Measurements from ENCODE around the gene C11orf58. TPM values are rescaled to one million over a fixed set of nuclear protein-coding genes. Genes with fewer than 3 reads are reported as not detected.

C11orf58 gene
- polyA plus RNA-seq (ENCODE audit: insufficient read length in 4 of 4), result 100 to 1,000 TPM; 349 to 427 (median 387) TPM

DNA sequence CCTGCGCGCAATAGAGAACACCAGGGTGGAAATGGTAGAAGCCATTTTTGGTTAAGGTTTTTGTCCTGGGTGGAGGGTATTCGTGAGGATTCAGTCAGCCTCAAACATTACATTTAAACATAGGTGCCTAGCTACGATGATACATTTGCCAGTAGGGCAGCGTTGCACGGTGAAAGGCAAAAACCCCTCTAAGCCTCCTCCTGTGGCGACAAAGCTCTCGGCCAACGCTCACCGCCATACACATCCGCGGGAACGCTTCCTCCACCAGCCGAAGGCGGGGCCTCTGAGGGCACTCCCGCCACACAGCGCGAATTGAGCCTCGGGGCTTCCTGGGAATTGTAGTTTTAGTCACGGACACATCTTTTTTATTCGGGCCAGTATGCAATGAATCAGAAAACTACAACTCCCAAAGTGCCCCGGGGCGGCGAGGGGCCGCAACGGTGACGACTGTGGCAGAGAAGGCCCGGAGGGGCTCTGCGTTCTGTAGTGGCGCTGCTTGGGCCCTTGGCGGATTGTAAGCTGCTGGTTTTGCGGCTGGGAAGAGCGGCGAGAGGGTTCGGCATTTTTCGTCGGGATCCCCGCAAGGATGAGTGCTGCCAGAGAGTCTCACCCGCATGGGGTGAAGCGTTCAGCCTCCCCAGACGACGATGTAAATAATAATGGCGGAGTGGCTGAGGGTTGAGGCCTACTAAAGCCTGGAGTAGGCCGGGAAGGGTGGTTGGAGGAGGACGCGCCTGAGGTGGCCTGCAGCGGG is at the start of gene C11orf58:
TSS of gene C11orf58 (plus strand) at position 455 of the 754 bp plus-strand sequence. CDS start at position 587, 132 bp downstream.
- peak; percentile 97 to 98 (median 98) for DNase-seq (ENCODE audit: low read depth in 4 of 4, low spot score in 2 of 4)

GRCh38 chr11:16690086-16690485 is 48.4 kb upstream of the C11orf58 start:
- no peak for DNase-seq (ENCODE audit: low read depth in 4 of 4, low spot score in 2 of 4)

DNA sequence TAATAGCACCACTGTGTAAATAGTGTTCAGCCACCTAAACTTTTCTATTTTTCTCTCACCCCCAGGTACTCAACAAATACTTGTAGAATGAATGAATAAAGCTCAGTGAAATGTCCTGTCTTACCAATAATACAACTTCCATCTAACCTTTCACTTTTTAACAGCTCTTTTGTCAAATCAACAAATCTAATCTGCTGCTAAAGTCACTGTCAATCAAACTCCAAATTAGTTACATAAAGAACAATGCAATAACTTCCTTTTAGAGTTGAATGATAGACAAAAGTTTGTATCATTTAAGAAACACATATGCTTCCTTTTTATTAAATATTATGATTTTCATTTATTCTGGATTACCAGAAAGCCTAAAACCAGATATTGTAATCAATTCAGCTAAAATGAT is 34.7 kb upstream of the C11orf58 start:
- no peak for DNase-seq (ENCODE audit: low read depth in 4 of 4, low spot score in 2 of 4)

DNA sequence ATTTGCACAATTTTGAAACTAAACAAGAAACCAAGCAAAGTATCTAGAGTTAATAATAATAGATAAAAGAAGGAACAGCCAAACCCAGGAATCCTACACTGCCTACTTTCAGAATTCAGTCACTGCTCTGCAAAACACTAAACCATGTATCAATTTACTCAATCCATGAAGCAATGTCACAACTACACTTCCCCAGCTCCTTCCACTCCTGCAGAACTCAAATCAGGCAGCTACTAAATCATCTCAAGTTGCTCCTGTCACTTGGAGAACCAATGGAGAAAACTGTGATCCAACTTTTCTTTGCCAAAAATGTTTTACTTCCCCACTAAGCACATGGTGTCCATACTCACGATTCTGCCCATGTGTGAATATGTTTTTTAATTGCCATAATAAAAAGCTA is 24.9 kb upstream of the C11orf58 start:
- no peak for DNase-seq (ENCODE audit: low read depth in 4 of 4, low spot score in 2 of 4)

- no peak for DNase-seq (ENCODE audit: low read depth in 4 of 4, low spot score in 2 of 4)
Observed at GRCh38 chr11:16722581-16723344, 15.7 kb upstream of the C11orf58 start.

- no peak for DNase-seq (ENCODE audit: low read depth in 4 of 4, low spot score in 2 of 4)
Observed at GRCh38 chr11:16727806-16728205, 10.6 kb upstream of the C11orf58 start.

- peak in 1 of 4 donors; percentile 63 for DNase-seq (ENCODE audit: low read depth in 4 of 4, low spot score in 2 of 4)
Observed at GRCh38 chr11:16737818-16738192, 642 bp upstream of the C11orf58 start.

- DNase-seq (ENCODE audit: low read depth in 4 of 4, low spot score in 2 of 4), result peak; percentile 21 to 56 (median 22)
Observed at GRCh38 chr11:16738947-16739815, 734 bp downstream of the C11orf58 start.

- no peak for DNase-seq (ENCODE audit: low read depth in 4 of 4, low spot score in 2 of 4)
Observed at GRCh38 chr11:16741473-16741872, 3.0 kb downstream of the C11orf58 start.

DNA sequence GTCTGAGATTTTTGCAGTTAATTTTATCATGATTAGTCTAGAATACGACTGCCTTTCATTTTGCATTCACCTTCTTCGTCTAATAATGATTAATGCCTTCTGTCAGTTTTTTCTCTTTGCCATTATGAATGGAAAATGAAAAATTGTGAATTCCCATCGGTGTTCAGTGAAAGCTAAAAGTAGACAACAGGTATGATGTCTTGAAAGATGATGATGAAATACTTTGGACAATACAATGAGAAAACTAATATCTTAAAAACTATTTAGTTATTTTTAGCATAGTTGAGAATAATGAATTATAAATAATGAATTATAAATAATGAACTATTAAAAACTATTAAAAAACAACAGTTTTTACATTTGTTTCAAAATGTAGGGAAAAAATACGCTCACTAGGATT is 5.0 kb downstream of the C11orf58 start:
- DNase-seq (ENCODE audit: low read depth in 4 of 4, low spot score in 2 of 4), result no peak

- no peak for DNase-seq (ENCODE audit: low read depth in 4 of 4, low spot score in 2 of 4)
Observed at GRCh38 chr11:16744128-16744725, 5.8 kb downstream of the C11orf58 start.

DNA sequence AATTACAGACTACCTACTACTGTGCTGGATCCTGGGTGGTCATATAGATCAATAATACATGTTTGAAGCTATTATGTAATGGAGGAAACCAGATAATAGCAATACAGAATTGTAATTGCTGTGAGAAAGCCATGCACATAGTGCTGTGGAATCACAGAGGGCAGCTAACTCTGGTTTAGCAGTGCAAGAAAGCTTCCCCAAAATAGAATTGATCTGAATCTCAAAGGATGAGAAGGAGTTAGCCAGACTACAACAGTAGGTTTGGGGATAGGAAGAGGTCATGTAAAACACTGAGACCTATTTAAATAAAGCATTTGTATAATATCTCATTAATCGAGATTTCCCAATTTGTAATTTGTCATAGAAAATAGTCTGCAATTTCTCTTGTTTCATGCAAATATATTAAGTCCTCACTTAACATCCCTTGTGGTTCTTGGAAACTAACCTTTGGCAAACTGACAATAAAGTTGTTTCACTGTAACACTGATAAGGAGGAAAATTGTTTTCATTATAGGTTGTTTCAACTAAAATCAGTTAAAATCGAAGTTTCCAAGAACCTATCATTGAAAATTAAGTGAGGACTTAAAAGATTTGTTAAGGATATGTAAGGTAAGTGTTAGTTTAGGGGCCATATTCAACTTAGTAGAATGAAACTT is 7.6 kb downstream of the C11orf58 start:
- DNase-seq (ENCODE audit: low read depth in 4 of 4, low spot score in 2 of 4), result no peak

DNA sequence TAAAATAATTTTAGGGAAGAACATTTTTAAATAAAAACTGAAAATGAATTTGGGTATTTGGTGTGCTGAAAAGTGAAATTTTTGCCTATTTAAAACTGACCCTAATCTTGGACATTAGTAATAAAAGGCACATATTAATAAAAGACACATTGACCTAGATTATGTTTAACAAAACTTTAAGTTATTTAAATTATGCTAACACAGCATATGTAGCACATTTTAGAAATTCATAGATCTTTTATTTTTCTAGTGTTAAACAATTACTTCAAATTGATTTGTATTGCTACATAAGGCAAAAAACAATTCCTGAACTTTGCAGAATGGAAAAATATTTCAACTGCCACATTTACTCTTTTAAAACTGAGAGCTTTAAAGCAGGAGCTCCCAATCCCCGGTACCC is 10.6 kb downstream of the C11orf58 start:
- no peak for DNase-seq (ENCODE audit: low read depth in 4 of 4, low spot score in 2 of 4)

- no peak for DNase-seq (ENCODE audit: low read depth in 4 of 4, low spot score in 2 of 4)
Observed at GRCh38 chr11:16749666-16750065, 11.2 kb downstream of the C11orf58 start.

DNA sequence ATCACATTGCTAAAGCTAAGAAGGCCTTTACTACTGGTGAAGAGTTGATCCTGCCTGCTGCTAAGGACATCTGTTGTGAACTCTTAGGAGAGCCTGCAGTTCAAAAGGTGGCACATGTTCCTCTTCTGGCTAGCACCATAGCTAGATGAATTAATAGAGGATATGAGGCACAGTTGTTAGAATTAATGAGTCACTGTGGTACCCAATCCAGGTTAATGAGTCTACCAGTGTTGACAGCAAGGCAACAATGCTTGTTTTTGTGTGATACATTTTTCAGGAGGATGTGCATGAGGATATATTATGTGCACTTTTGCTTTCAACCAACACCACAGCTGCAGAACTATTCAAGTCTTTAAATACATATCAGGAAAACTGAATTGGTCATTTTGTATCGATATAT is 12.0 kb downstream of the C11orf58 start:
- no peak for DNase-seq (ENCODE audit: low read depth in 4 of 4, low spot score in 2 of 4)

DNA sequence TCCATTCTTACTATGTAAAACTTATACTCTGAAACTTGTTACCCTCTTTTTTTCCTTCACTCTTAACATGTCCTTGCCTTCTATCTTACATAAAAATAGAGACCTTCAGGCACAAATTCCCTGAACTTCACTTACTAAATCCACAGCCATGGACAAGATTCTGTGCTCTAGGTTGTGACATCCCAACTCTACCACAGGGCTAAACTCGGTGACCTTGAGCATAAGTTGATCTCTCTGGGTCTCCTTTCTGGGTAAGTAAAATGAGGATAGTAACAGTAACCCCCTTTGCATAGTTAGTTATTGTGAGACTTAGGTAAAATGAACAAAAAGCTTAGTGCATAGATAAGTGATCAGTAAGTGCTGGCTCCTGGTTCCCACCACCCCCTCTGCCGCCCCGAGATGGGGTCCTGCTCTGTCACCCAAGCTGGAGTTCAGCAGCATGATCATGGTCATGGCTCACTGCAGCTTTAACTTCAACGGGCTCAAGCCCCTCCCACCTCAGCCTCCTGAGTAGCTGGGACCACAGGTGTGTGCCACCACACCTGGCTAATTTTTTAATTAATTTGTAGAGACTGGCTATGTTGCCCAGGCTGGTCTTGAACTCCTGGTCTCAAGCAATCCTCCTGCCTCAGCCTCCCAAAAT is 20.1 kb downstream of the C11orf58 start:
- DNase-seq (ENCODE audit: low read depth in 4 of 4, low spot score in 2 of 4), result no peak

DNA sequence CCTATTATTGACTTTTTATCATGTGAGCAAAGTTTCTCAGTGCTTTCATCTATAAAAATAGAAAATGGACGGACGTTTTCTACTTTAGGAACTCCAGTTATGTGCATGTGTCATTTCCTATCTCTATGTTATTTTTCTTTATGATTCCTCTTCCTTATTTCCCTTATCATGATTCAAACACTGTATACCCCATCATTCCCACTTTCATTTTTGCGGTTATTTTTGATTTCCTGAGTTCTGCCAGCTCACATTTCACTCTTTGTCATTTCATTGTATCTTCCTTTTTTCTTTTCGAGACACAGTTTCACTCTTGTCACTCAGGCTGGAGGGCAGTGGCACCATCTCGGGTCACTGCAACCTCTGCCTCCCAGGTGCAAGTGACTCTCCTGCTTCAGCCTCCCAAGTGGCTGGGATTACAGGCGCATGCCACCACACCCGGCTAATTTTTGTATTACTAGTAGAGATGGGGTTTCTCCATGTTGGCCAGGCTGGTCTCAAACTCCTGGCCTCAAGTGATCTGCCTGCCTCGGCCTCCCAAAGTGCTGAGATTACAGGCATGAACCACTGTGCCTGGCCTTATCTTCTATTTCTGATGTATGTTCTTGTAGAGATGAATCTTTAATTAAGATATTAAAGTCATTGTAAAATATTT is 21.5 kb downstream of the C11orf58 start:
- no peak for DNase-seq (ENCODE audit: low read depth in 4 of 4, low spot score in 2 of 4)

DNA sequence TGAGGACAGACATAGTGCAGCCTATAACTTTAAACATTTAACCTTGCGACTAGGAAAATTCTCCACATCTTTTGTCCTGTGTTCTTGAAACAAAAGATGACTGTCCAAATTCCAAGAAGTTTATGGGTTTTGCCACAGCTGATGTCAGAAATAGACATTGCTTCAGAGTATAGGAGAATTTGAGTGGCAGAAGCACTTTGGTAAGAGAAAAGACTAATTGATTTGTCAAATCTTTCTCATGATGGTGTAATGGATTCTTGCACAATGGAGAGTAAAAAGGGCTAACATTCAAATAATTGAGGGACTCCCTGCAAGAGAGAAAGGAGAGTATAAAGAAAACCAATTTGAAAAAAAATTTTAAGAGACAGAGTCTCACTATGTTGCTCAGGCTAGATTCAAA is 25.3 kb downstream of the C11orf58 start:
- DNase-seq (ENCODE audit: low read depth in 4 of 4, low spot score in 2 of 4), result no peak

DNA sequence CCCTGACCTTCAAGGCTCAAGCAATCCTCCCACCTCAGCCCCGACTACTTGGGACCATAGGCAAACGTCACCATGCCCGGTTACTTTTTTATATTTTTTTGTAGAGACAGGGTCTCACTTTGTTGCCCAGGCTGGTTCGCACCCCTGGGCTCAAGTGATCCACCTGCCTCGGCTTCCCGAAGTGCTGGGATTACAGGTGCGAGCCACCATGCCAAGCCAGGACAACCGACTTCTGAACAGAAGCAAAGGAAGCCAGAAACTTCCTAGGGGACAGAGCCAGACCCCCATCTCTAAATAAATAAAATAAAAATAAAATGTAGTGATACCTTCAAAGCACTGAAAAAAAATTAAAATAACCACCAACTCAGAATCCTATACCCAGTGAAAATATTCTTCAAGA is 26.4 kb downstream of the C11orf58 start:
- DNase-seq (ENCODE audit: low read depth in 4 of 4, low spot score in 2 of 4), result no peak
